ENCODE measurements around the gene HBM.
"Not testable (repeated sequence)": the region's sequence is repeated elsewhere in the genome, so short reads cannot be mapped to it uniquely, and the experiment has no call there.

Gene HBM

DNA sequence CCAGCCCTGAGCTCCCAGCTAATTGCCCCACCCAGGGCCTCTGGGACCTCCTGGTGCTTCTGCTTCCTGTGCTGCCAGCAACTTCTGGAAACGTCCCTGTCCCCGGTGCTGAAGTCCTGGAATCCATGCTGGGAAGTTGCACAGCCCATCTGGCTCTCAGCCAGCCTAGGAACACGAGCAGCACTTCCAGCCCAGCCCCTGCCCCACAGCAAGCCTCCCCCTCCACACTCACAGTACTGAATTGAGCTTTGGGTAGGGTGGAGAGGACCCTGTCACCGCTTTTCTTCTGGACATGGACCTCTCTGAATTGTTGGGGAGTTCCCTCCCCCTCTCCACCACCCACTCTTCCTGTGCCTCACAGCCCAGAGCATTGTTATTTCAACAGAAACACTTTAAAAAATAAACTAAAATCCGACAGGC is 4.3 kb downstream of the HBM start:
- not testable (repeated sequence) for DNase-seq

DNA sequence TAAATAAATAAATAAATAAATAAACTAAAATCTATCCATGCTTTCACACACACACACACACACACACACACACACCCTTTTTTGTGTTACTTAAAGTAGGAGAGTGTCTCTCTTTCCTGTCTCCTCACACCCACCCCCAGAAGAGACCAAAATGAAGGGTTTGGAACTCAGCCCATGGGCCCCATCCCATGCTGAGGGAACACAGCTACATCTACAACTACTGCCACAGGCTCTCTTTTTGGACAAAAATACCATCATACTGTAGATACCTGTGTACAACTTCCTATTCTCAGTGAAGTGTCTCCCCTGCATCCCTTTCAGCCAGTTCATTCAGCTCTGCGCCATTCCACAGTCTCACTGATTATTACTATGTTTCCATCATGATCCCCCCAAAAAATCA is 5.0 kb downstream of the HBM start:
- no peak for DNase-seq

DNA sequence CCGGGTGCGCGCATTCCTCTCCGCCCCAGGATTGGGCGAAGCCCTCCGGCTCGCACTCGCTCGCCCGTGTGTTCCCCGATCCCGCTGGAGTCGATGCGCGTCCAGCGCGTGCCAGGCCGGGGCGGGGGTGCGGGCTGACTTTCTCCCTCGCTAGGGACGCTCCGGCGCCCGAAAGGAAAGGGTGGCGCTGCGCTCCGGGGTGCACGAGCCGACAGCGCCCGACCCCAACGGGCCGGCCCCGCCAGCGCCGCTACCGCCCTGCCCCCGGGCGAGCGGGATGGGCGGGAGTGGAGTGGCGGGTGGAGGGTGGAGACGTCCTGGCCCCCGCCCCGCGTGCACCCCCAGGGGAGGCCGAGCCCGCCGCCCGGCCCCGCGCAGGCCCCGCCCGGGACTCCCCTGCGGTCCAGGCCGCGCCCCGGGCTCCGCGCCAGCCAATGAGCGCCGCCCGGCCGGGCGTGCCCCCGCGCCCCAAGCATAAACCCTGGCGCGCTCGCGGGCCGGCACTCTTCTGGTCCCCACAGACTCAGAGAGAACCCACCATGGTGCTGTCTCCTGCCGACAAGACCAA is 6.7 kb downstream of the HBM start, which contains the start of gene HBA2:
TSS of gene HBA2 (plus strand) at position 503 of the 568 bp plus-strand sequence. CDS start at position 540, 37 bp downstream.
- not testable (repeated sequence) for DNase-seq

DNA sequence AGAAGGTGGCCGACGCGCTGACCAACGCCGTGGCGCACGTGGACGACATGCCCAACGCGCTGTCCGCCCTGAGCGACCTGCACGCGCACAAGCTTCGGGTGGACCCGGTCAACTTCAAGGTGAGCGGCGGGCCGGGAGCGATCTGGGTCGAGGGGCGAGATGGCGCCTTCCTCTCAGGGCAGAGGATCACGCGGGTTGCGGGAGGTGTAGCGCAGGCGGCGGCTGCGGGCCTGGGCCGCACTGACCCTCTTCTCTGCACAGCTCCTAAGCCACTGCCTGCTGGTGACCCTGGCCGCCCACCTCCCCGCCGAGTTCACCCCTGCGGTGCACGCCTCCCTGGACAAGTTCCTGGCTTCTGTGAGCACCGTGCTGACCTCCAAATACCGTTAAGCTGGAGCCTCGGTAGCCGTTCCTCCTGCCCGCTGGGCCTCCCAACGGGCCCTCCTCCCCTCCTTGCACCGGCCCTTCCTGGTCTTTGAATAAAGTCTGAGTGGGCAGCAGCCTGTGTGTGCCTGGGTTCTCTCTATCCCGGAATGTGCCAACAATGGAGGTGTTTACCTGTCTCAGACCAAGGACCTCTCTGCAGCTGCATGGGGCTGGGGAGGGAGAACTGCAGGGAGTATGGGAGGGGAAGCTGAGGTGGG is 7.6 kb downstream of the HBM start:
- DNase-seq = not testable (repeated sequence)

DNA sequence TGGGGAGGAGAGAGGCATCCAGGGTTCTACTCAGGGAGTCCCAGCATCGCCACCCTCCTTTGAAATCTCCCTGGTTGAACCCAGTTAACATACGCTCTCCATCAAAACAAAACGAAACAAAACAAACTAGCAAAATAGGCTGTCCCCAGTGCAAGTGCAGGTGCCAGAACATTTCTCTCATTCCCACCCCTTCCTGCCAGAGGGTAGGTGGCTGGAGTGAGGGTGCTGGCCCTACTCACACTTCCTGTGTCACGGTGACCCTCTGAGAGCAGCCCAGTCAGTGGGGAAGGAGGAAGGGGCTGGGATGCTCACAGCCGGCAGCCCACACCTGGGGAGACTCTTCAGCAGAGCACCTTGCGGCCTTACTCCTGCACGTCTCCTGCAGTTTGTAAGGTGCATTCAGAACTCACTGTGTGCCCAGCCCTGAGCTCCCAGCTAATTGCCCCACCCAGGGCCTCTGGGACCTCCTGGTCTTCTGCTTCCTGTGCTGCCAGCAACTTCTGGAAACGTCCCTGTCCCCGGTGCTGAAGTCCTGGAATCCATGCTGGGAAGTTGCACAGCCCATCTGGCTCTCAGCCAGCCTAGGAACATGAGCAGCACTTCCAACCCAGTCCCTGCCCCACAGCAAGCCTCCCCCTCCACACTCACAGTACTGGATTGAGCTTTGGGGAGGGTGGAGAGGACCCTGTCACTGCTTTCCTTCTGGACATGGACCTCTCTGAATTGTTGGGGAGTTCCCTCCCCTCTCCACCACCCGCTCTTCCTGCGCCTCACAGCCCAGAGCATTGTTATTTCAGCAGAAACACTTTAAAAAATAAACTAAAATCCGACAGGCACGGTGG is 8.4 kb downstream of the HBM start:
- not testable (repeated sequence) for DNase-seq

DNA sequence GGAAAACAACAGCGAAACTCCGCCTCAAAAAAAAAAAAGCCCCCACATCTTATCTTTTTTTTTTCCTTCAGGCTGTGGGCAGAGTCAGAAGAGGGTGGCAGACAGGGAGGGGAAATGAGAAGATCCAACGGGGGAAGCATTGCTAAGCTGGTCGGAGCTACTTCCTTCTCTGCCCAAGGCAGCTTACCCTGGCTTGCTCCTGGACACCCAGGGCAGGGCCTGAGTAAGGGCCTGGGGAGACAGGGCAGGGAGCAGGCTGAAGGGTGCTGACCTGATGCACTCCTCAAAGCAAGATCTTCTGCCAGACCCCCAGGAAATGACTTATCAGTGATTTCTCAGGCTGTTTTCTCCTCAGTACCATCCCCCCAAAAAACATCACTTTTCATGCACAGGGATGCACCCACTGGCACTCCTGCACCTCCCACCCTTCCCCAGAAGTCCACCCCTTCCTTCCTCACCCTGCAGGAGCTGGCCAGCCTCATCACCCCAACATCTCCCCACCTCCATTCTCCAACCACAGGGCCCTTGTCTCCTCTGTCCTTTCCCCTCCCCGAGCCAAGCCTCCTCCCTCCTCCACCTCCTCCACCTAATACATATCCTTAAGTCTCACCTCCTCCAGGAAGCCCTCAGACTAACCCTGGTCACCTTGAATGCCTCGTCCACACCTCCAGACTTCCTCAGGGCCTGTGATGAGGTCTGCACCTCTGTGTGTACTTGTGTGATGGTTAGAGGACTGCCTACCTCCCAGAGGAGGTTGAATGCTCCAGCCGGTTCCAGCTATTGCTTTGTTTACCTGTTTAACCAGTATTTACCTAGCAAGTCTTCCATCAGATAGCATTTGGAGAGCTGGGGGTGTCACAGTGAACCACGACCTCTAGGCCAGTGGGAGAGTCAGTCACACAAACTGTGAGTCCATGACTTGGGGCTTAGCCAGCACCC is 9.5 kb downstream of the HBM start:
- DNase-seq = no peak

DNA sequence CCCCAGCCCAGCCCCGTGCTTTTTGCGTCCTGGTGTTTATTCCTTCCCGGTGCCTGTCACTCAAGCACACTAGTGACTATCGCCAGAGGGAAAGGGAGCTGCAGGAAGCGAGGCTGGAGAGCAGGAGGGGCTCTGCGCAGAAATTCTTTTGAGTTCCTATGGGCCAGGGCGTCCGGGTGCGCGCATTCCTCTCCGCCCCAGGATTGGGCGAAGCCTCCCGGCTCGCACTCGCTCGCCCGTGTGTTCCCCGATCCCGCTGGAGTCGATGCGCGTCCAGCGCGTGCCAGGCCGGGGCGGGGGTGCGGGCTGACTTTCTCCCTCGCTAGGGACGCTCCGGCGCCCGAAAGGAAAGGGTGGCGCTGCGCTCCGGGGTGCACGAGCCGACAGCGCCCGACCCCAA is 10.2 kb downstream of the HBM start:
- not testable (repeated sequence) for DNase-seq

DNA sequence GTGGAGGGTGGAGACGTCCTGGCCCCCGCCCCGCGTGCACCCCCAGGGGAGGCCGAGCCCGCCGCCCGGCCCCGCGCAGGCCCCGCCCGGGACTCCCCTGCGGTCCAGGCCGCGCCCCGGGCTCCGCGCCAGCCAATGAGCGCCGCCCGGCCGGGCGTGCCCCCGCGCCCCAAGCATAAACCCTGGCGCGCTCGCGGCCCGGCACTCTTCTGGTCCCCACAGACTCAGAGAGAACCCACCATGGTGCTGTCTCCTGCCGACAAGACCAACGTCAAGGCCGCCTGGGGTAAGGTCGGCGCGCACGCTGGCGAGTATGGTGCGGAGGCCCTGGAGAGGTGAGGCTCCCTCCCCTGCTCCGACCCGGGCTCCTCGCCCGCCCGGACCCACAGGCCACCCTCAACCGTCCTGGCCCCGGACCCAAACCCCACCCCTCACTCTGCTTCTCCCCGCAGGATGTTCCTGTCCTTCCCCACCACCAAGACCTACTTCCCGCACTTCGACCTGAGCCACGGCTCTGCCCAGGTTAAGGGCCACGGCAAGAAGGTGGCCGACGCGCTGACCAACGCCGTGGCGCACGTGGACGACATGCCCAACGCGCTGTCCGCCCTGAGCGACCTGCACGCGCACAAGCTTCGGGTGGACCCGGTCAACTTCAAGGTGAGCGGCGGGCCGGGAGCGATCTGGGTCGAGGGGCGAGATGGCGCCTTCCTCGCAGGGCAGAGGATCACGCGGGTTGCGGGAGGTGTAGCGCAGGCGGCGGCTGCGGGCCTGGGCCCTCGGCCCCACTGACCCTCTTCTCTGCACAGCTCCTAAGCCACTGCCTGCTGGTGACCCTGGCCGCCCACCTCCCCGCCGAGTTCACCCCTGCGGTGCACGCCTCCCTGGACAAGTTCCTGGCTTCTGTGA is 11.0 kb downstream of the HBM start, which contains the start of gene HBA1:
TSS of gene HBA1 (plus strand) at position 204 of the 906 bp plus-strand sequence. CDS start at position 241, 37 bp downstream.
- DNase-seq = not testable (repeated sequence)

DNA sequence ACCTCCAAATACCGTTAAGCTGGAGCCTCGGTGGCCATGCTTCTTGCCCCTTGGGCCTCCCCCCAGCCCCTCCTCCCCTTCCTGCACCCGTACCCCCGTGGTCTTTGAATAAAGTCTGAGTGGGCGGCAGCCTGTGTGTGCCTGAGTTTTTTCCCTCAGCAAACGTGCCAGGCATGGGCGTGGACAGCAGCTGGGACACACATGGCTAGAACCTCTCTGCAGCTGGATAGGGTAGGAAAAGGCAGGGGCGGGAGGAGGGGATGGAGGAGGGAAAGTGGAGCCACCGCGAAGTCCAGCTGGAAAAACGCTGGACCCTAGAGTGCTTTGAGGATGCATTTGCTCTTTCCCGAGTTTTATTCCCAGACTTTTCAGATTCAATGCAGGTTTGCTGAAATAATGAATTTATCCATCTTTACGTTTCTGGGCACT is 11.6 kb downstream of the HBM start:
- DNase-seq = no peak

DNA sequence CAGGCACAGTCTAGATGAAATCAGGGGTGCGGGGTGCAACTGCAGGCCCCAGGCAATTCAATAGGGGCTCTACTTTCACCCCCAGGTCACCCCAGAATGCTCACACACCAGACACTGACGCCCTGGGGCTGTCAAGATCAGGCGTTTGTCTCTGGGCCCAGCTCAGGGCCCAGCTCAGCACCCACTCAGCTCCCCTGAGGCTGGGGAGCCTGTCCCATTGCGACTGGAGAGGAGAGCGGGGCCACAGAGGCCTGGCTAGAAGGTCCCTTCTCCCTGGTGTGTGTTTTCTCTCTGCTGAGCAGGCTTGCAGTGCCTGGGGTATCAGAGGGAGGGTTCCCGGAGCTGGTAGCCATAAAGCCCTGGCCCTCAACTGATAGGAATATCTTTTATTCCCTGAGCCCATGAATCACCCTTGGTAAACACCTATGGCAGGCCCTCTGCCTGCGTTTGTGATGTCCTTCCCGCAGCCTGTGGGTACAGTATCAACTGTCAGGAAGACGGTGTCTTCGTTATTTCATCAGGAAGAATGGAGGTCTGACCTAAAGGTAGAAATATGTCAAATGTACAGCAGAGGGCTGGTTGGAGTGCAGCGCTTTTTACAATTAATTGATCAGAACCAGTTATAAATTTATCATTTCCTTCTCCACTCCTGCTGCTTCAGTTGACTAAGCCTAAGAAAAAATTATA is 12.3 kb downstream of the HBM start:
- no peak for DNase-seq

DNA sequence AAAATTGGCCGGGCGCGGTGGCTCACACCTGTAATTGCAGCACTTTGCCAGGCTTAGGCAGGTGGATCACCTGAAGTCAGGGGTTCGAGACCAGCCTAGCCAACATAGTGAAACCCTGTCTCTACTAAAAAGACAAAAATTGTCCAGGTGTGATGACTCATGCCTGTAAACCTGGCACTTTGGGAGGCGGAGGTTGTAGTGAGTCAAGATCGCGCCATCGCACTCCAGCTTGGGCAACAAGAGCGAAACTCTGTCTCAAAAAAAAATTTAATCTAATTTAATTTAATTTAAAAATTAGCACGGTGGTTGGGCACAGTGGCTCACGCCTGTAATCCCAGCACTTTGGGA is 12.9 kb downstream of the HBM start:
- no peak for DNase-seq

DNA sequence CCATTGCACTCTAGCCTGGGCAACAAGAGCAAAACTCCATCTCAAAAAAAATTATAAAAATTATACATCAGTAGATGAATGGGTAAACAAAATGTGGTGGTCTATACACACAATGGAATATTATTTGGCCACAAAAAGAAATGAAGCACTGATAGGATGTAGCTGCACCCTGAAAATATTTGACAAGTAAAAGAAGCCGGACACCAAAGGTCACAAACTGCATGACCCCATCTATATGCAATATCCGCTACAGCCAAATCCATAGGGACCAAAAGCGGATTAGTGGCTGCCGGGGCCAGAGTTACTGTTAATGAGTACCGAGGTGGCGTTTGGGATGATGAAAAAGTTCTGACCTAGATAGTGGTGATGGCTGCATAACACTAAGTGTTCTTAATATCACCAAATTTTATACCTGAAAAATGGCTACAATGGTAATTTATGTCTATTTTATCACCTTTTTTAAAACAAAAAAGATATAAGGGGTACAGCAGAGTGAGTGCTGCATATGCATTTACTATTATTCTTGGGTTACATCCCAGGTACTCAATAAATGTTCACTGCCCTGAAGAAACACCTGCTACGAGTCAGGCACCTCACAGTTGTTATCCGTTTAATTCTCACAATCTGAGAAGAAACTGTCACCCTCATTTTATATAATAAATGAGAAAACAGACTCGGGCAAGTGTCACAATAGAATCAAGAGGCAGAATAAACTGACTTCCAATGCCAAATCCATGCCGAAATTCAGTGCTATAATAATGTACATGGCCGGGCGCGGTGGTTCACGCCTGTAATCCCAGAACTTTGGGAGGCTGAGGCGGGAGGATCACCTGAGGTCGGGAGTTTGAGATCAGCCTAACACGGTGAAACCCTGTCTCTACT is 13.7 kb downstream of the HBM start:
- no peak for DNase-seq

DNA sequence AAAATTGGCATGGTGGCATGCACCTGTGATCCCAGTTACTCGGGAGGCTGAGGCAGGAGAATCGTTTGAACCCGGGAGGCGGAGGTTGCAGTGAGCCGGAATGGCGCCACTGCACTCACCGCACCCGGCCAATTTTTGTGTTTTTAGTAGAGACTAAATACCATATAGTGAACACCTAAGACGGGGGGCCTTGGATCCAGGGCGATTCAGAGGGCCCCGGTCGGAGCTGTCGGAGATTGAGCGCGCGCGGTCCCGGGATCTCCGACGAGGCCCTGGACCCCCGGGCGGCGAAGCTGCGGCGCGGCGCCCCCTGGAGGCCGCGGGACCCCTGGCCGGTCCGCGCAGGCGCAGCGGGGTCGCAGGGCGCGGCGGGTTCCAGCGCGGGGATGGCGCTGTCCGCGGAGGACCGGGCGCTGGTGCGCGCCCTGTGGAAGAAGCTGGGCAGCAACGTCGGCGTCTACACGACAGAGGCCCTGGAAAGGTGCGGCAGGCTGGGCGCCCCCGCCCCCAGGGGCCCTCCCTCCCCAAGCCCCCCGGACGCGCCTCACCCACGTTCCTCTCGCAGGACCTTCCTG is 14.4 kb downstream of the HBM start, which contains the start of gene HBQ1:
TSS of gene HBQ1 (plus strand) at position 359 of the 575 bp plus-strand sequence. CDS start at position 387, 28 bp downstream.
- DNase-seq = no peak

DNA sequence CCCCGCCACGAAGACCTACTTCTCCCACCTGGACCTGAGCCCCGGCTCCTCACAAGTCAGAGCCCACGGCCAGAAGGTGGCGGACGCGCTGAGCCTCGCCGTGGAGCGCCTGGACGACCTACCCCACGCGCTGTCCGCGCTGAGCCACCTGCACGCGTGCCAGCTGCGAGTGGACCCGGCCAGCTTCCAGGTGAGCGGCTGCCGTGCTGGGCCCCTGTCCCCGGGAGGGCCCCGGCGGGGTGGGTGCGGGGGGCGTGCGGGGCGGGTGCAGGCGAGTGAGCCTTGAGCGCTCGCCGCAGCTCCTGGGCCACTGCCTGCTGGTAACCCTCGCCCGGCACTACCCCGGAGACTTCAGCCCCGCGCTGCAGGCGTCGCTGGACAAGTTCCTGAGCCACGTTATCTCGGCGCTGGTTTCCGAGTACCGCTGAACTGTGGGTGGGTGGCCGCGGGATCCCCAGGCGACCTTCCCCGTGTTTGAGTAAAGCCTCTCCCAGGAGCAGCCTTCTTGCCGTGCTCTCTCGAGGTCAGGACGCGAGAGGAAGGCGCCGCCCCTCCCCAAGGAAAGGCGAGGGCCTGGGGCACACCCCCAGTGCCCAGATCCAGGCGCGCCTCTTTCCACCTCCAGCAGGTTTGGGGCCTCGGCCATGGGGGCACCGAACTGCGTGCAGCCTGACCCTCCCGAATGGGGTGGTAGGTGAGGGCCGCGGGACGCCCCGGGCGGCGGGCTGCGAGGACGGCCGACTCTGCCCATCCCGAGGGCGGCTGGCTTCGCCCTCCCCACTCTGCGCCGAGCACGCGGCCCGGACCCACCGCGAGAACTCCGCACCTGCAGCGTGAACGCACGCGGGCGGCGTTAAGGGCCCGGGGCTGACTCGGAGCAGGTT is 15.1 kb downstream of the HBM start:
- DNase-seq = peak; percentile 78 to 83

DNA sequence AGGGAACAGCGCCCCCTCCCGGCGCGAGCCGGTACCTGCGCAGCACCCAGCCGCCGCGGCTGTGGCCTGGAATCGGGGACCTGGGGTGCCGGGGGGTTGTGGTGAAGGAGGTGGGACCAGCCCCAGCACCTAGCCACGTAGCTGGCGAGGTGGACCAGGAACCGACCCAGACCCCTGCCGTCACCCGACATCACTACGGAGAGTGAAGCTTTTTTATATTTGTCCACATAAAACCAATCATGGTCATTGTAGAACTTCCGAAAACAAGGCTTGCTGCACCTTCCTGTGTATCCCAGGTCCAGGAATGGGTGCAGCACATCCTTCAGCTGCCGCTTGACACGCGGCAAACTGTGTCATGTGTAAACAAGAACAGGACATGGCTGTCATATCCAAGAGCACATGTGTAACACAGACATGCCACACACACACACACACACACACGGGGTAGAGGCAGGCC is 15.8 kb downstream of the HBM start:
- DNase-seq = no peak

DNA sequence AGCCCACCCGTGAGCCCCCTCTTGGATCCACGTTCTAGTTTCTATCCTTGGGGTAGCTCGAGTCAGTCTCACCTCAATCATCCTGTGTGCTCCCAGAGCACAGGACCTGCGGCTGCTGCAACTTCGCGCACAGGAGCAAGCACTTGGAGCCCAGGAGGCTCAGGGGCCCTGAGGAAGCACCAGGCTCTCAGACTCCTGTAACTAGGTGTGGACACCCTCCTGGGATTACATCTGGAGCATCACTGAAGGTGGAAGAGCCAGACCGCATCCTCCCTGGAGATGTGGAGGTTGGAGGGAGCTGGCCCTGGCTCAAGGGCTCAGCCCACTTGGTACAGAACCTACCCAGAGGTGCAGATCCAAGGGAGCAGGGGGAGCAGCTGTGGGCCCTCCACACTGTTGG is 17.2 kb downstream of the HBM start:
- no peak for DNase-seq

DNA sequence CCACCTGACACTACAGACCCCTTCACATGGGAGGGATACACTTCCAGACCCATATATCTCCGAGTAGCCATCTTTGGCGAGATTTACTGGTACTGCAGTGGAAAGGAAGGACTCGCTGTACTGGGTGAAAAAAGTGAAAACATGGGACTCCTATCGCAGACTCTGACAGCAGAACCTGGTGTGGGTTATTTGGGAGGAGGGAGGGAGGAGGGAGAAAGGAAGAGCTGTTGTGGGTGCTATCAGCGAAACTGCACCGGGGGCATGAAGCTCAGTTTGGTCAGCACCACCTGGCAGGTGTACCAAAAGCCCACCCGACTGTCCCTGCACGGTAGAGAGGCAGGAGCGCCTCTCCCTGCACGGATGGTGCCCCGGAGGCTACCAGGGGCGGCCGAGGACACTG is 19.4 kb downstream of the HBM start:
- DNase-seq = no peak

DNA sequence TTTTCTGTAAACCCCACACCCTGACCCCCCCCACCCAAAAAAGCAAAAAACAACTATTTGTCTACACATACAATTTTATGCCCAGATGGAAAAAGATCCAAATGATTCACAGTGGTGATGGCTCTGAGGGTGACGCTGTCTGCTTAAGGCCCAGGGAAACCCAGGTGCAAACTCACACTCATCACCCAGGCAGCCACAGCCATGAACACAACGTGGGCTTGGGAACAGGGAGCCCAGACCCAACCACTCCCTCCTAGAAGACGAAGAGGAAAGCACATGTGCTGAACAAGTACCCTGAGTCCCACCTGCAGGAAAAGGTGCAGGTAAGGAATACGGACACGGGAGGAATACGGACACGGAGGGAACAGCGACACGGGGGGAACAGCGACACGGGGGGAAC is 19.9 kb downstream of the HBM start:
- no peak for DNase-seq

All from activated CD4-positive, alpha-beta T cell treated with anti-CD3 and anti-CD28 coated beads, Interleukin-2, amount 50 U/mL, for 4 hours (primary cell).